Measurements from ENCODE around the gene KDM5B.

Gene KDM5B

DNA sequence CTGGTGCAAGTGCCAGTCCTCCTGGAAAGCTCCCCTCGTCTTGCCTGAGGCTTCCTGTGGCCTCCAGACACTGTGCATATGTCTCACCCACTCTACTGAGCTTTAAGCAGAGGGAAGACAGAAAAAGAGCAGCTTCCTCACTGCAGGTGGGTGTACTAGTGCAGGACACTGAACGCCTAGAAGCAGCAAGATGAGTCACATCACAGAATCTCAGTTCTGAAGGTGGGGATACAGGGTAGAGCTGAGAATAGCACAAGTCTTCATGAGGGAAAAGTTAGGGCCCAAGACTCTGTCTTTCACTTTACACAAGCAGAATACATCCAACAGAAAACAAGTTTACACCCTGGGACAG lies 39.9 kb upstream of the KDM5B start:
- H3K4me3 ChIP-seq (ENCODE audit: low read depth, low read length) = no peak overlapping the region
- TF ChIP-seq, protein P1, sequence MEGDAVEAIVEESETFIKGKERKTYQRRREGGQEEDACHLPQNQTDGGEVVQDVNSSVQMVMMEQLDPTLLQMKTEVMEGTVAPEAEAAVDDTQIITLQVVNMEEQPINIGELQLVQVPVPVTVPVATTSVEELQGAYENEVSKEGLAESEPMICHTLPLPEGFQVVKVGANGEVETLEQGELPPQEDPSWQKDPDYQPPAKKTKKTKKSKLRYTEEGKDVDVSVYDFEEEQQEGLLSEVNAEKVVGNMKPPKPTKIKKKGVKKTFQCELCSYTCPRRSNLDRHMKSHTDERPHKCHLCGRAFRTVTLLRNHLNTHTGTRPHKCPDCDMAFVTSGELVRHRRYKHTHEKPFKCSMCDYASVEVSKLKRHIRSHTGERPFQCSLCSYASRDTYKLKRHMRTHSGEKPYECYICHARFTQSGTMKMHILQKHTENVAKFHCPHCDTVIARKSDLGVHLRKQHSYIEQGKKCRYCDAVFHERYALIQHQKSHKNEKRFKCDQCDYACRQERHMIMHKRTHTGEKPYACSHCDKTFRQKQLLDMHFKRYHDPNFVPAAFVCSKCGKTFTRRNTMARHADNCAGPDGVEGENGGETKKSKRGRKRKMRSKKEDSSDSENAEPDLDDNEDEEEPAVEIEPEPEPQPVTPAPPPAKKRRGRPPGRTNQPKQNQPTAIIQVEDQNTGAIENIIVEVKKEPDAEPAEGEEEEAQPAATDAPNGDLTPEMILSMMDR (IDR thresholded peaks at IDR 0.05; ENCODE audit: borderline replicate concordance, insufficient read depth, low read depth, low read length) = no peak

DNA sequence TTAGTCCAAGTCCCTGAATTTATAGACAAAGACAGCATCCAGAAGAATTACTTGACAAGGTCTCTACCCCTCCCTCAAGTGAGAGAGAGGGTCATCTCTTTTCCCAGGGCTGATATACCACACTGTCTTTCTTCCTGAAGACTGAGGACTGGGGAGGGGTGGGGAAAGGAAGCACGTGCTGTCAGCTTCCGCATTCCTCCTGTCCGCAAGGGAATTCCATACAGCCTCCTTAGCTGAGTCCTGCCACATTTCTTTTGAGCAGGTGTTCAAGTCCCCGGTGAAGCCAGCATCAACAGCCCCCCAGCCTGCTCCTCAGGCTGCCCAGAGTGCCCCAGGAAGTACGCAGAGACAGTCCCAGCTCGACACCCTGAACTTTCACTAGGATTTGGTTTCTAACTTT lies 36.7 kb upstream of the KDM5B start:
- no peak overlapping the region for H3K4me3 ChIP-seq (ENCODE audit: low read depth, low read length)
- TF ChIP-seq, protein P1 (IDR thresholded peaks at IDR 0.05; ENCODE audit: borderline replicate concordance, insufficient read depth, low read depth, low read length) = no peak

DNA sequence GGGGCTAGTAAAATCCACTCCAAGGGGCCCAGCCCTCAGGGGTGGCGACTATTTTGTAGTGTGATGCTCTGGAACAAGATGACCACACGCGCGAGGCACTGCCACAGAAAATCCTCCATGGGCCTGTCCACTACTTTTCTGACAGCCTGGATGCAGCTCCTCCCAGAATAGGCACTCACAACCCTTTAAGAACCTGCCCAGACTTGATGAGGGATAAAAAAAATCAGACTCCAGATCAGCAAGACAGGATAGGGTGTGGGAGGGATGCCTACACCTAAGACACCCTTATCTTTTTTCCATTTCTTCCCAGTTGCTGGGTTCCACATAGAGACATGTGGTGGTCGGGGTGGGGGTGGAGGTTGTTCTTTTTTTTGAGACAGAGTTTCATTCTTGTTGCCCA lies 36.0 kb upstream of the KDM5B start:
- TF ChIP-seq, protein P1 (IDR thresholded peaks at IDR 0.05; ENCODE audit: borderline replicate concordance, insufficient read depth, low read depth, low read length) = no peak
- H3K4me3 ChIP-seq (ENCODE audit: low read depth, low read length) = no peak overlapping the region

DNA sequence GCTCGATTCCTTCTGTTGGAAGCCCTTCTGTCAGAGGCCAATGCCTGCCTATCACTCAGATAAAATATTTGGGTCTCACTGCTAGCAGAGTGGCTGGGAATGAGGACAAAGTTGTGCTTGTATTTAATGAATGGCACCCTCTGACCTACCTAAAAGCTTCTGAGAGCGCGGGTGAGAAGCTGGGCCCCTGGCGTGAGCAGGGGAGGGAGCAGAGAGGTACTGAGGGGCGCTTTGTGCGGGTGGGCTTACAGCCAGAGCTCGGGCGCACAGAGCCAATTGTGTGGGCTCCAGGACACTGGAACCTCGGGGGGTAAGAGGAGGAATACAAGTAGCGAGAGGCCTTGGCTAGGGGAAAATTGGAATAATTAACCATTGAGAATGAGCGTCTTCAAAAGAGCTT lies 34.9 kb upstream of the KDM5B start:
- H3K4me3 ChIP-seq (ENCODE audit: low read depth, low read length) = no peak overlapping the region
- TF ChIP-seq, protein P1 (IDR thresholded peaks at IDR 0.05; ENCODE audit: borderline replicate concordance, insufficient read depth, low read depth, low read length) = no peak

DNA sequence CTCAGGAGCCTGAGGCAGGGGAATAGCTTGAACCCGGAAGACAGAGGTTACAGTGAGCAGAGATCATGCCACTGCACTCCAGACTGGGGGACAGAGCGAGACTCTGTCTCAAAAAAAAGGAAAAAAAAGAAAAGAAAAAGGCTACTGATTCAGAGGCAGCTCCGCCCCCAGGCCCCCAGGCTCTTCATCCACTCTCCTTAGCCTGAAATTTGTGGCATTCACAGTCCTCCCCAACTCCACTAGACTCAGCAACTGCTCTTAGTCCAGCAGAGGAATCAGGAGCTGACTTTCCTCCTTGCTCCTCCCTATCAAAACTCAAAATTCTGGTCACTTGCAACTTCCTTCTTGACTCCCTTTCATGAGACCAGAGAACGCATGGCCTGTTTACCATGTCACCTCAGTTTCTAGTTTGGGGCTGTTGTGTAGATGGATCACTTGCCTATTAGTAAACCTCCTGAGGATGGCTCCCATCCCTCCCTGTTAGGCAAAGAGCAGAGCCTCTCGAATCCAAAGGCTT lies 29.6 kb upstream of the KDM5B start:
- TF ChIP-seq, protein P1 (IDR thresholded peaks at IDR 0.05; ENCODE audit: borderline replicate concordance, insufficient read depth, low read depth, low read length) = no peak
- no peak overlapping the region for H3K4me3 ChIP-seq (ENCODE audit: low read depth, low read length)

DNA sequence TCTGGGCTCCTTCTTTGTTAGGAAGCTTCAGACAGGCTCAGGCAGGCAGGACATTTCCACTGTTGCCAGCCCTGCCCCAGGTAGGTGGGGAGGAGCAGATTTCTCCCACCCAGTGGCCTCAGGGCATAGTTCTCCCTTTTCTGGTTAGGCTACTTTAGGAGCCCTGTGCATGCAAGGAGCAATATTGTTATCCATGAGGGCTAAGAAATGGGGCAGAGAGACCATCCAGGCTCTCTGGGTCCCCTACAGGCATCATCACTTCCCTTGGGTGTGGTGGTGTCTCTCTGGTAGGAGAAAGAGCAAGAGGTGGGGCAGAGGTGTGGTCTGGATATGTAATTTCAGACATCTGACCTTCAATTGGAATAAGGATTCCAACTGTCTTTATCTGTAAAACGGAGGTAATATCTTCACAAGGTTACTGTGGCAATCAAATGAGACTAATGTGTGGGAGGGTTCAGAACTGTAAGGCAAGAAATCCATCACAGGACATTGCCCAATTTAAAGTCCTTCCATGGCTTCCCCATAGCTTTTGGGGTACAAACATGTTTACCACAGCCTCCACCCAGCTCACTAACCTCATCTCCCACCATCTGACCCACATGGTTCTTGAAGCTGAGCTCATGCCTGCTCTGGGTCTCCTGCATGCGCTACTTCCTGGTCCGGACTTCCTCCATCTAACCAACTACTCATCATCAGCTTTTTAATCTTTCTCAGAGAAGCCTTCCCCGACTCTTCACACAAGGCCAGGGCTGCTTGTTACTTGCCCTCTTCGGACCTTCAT lies 28.6 kb upstream of the KDM5B start:
- TF ChIP-seq, protein P1 (IDR thresholded peaks at IDR 0.05; ENCODE audit: borderline replicate concordance, insufficient read depth, low read depth, low read length) = no peak
- H3K4me3 ChIP-seq (ENCODE audit: low read depth, low read length) = no peak overlapping the region

DNA sequence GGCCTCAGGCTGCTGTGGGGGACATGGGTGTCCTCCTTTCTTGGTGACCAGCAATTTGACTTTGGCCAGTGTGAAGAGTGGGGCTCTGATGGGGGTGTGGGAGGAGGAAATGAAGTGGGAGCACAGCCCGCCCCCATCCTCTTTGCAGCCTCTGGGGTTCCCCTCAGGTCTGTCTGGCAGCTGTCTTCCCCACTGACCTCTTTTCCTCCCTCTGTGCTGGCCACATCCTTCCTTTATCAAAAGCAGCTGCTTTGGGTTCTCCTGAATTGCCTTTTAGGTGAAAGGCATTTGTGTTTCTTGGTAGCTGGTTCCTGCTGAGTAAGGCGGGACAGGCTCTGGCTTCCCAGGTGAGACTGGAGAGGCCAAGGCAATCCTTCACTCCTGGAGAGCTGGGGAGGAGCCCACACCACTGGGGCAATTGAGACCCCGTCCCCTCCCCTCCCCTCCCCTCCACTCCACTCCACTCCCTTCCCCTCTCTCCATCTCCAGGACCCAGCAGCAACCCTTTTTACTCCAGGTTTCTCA lies 27.4 kb upstream of the KDM5B start:
- H3K4me3 ChIP-seq (ENCODE audit: low read depth, low read length) = no peak overlapping the region
- TF ChIP-seq, protein P1 (IDR thresholded peaks at IDR 0.05; ENCODE audit: borderline replicate concordance, insufficient read depth, low read depth, low read length) = no peak

Data from GM12875 (cell line).